T follicular helper cell (primary cell): ENCODE measurements around the gene FSD1L.

Source experiments
- DNase-seq: peaks from one replicate; pipeline ENCODE4 v3.0.0-alpha.2; 2020; ENCODE audit warnings: low read depth

Gene FSD1L

GRCh38 chr9:105436783-105437182 lies 11.1 kb upstream of the FSD1L start:
- no peak for DNase-seq

GRCh38 chr9:105437704-105438103 lies 10.1 kb upstream of the FSD1L start:
- no peak for DNase-seq

- no peak for DNase-seq
Observed at GRCh38 chr9:105438141-105438806, 9.6 kb upstream of the FSD1L start.

GRCh38 chr9:105439428-105439827 lies 8.4 kb upstream of the FSD1L start:
- DNase-seq: no peak

- DNase-seq: no peak
Observed at GRCh38 chr9:105441616-105442160, 6.1 kb upstream of the FSD1L start.

GRCh38 chr9:105443121-105443520 lies 4.7 kb upstream of the FSD1L start:
- no peak for DNase-seq

GRCh38 chr9:105444130-105444529 lies 3.7 kb upstream of the FSD1L start:
- DNase-seq: no peak

- DNase-seq: no peak
Observed at GRCh38 chr9:105445203-105445881, 2.5 kb upstream of the FSD1L start.

GRCh38 chr9:105447386-105447813 lies 434 bp upstream of the FSD1L start:
- no peak for DNase-seq

GRCh38 chr9:105449081-105449480 lies 1.2 kb downstream of the FSD1L start:
- DNase-seq: no peak

- no peak for DNase-seq
Observed at GRCh38 chr9:105452185-105452584, 4.4 kb downstream of the FSD1L start.

- DNase-seq: no peak
Observed at GRCh38 chr9:105455836-105456475, 8.1 kb downstream of the FSD1L start.

GRCh38 chr9:105457560-105458294 lies 9.9 kb downstream of the FSD1L start:
- DNase-seq: no peak

GRCh38 chr9:105458404-105458803 lies 10.6 kb downstream of the FSD1L start:
- DNase-seq: no peak

- no peak for DNase-seq
Observed at GRCh38 chr9:105459336-105459735, 11.5 kb downstream of the FSD1L start.

- no peak for DNase-seq
Observed at GRCh38 chr9:105466898-105467455, 19.1 kb downstream of the FSD1L start.

GRCh38 chr9:105468875-105469274 lies 21.0 kb downstream of the FSD1L start:
- no peak for DNase-seq

GRCh38 chr9:105473221-105473620 lies 25.4 kb downstream of the FSD1L start:
- DNase-seq: no peak

GRCh38 chr9:105475302-105475701 lies 27.5 kb downstream of the FSD1L start:
- DNase-seq: no peak

- DNase-seq: no peak
Observed at GRCh38 chr9:105479846-105480245, 32.0 kb downstream of the FSD1L start.

- DNase-seq: no peak
Observed at GRCh38 chr9:105483618-105484017, 35.8 kb downstream of the FSD1L start.

GRCh38 chr9:105484226-105484625 lies 36.4 kb downstream of the FSD1L start:
- DNase-seq: no peak
